ENCODE data around the gene ARHGAP25.
A peak's percentile ranks its signal among the peaks of the same experiment; 100 is the strongest.

ARHGAP25 gene

DNA sequence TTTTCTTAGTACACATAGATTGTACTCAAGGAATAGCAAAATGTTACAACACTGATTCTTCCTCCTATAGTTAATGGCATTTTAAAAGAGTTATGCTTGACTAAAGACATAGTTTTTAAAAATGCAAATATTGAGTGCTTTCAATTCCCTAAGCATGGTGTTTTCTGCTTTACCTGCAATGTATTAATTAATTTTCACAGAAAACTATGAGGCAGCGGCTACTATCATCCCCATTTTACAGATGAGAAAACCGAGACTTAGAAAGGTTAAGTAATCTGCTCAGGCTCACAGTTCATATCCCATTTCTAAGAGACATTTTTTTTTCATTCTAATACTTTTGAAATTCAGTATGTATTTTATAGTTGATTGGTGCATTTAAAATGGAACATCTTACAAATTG, 98.6 kb downstream of the ARHGAP25 start:
- Mint-ChIP-seq H3K27ac (no peak overlapping the region), H3K27me3 (ENCODE audit: low read depth) (no peaks in the 10 kb centered on the region), H3K4me1 (peaks cover 35% of the 10 kb centered on the region), H3K36me3 (ENCODE audit: low read depth) (no peaks in the 10 kb centered on the region), H3K4me3 (no peak overlapping the region), H3K9me3 (no peaks in the 10 kb centered on the region)
- TF ChIP-seq, protein P1, sequence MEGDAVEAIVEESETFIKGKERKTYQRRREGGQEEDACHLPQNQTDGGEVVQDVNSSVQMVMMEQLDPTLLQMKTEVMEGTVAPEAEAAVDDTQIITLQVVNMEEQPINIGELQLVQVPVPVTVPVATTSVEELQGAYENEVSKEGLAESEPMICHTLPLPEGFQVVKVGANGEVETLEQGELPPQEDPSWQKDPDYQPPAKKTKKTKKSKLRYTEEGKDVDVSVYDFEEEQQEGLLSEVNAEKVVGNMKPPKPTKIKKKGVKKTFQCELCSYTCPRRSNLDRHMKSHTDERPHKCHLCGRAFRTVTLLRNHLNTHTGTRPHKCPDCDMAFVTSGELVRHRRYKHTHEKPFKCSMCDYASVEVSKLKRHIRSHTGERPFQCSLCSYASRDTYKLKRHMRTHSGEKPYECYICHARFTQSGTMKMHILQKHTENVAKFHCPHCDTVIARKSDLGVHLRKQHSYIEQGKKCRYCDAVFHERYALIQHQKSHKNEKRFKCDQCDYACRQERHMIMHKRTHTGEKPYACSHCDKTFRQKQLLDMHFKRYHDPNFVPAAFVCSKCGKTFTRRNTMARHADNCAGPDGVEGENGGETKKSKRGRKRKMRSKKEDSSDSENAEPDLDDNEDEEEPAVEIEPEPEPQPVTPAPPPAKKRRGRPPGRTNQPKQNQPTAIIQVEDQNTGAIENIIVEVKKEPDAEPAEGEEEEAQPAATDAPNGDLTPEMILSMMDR (IDR thresholded peaks at IDR 0.05; ENCODE audit: unreplicated experiment in 3 of 3), result no peak

DNA sequence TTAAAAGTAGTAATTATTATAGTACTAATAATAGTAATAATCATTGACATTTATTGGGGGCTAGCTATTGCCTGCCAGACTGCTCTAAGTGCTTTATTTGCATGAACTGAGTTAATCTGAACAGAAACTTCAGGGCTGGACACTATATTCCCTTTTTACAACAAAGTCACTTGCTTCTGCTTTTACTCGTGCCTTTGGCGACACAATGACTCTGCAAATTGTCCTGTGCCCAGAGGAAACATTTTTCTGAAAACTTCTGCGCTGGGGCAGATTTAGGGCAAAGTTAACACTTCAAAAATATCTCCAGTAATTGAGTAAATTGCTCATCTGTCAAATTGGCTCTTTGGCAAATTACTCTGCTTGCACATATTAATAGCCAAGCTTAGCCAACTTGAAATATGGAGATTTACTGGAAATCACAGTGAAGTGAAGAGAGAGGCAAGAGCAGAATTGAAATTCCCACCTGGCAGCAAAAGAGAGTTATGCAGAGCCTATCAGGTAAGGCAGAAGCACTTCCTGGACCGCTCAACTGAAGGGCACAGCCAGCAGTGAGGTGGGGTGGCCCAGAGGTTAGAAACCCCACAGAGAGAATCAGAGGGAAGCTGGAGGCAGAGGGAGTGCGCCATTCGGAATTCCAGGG, 100.2 kb downstream of the ARHGAP25 start:
- Mint-ChIP-seq H3K4me1 (peaks cover 18% of the 10 kb centered on the region), H3K9me3 (no peaks in the 10 kb centered on the region), H3K27me3 (ENCODE audit: low read depth) (no peaks in the 10 kb centered on the region), H3K36me3 (ENCODE audit: low read depth) (no peaks in the 10 kb centered on the region), H3K27ac (peak overlapping the region in 1 of 3 experiments; percentile 19), H3K4me3 (no peak overlapping the region)
- TF ChIP-seq, protein P1 (IDR thresholded peaks at IDR 0.05; ENCODE audit: unreplicated experiment in 3 of 3), result no peak

DNA sequence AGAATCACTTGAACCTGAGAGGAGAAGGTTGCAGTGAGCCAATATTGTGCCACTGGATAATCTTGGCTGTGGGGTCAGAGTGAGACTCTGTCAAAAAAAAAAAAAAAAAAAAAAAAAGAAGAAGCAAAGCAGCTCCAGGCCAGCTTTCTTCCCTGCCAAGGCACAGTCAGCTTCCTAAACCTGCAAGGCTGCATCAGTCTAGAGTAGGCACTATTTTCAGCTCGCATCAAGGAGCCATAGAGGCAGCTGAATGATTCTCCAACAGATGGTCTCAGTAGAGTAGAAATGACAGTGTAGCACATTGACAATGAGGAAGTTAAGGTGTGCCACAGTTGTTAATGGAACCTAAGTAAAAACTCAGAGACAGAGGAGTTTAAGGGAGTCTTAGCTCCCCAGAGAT, 101.0 kb downstream of the ARHGAP25 start:
- peaks cover 18% of the 10 kb centered on the region for H3K4me1 Mint-ChIP-seq
- no peak overlapping the region for H3K27ac Mint-ChIP-seq
- no peak overlapping the region for H3K4me3 Mint-ChIP-seq
- no peaks in the 10 kb centered on the region for H3K27me3 Mint-ChIP-seq (ENCODE audit: low read depth)
- no peaks in the 10 kb centered on the region for H3K9me3 Mint-ChIP-seq
- TF ChIP-seq, protein P1 (IDR thresholded peaks at IDR 0.05; ENCODE audit: unreplicated experiment in 3 of 3), result no peak
- no peaks in the 10 kb centered on the region for H3K36me3 Mint-ChIP-seq (ENCODE audit: low read depth)

DNA sequence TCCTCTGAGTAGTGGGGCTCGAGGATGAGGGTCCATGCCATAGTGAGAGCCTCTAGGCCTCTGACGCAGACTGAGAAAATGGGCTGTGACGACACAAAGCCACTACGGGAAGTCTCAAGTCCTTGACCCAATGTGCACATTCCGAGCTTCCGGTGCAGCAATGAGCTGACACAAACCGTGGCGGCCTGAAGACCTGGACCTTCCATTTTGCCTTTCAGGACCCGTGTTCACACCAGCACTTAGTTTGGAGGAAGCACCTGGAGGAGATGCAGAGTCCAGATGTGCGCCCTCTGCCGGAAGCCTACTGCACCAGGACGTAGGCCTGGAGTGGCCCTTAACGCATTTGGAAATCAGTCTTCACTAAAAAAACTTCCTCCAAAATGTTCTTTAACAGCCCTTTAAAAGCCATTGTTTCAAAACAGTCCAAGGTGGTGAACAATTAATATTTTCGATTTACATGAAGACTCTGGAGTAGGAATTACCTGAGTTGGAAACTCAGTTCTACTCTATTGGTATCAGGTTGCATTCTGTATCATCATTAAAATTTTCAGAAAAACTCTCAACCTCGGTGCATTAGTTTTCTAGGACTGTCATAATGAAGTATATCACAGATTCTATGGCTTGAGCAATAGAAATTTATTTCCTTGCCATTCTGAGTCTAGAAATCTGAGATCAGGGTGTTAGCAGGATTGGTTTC, 102.7 kb downstream of the ARHGAP25 start:
- no peaks in the 10 kb centered on the region for H3K36me3 Mint-ChIP-seq (ENCODE audit: low read depth)
- TF ChIP-seq, protein P1 (IDR thresholded peaks at IDR 0.05; ENCODE audit: unreplicated experiment in 3 of 3), result peak; percentile 41 to 61 (median 43)
- no peak overlapping the region for H3K27ac Mint-ChIP-seq
- H3K9me3 Mint-ChIP-seq, result no peaks in the 10 kb centered on the region
- no peaks in the 10 kb centered on the region for H3K27me3 Mint-ChIP-seq (ENCODE audit: low read depth)
- H3K4me3 Mint-ChIP-seq, result no peak overlapping the region
- H3K4me1 Mint-ChIP-seq, result peaks cover 6% of the 10 kb centered on the region

DNA sequence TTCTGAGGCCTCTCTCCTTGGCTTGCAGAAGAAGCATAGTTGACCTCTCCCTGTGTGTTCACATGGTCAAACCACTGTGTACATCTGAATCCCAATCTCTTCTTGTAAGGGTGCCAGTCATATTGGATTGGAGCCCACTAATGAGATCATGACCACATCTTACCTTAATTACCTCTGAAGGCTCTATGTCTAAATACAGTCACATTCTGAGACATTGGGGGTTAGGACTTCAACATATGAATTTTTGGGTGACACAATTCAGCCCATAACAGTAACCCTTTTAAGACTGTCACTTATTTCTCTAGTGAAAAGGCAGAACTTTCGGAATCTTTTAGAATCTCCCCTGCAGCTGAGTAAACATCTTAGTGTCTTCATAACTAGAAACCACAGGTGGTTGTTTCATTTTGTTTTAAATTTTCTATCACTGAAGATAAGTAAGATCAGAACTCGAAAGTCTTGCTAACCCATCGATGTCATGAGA, 103.3 kb downstream of the ARHGAP25 start:
- H3K27ac Mint-ChIP-seq, result no peak overlapping the region
- H3K9me3 Mint-ChIP-seq, result no peaks in the 10 kb centered on the region
- H3K4me3 Mint-ChIP-seq, result no peak overlapping the region
- TF ChIP-seq, protein P1 (IDR thresholded peaks at IDR 0.05; ENCODE audit: unreplicated experiment in 3 of 3), result no peak
- H3K36me3 Mint-ChIP-seq (ENCODE audit: low read depth), result no peaks in the 10 kb centered on the region
- H3K27me3 Mint-ChIP-seq (ENCODE audit: low read depth), result no peaks in the 10 kb centered on the region
- peaks cover under 1% of the 10 kb centered on the region for H3K4me1 Mint-ChIP-seq
